HEK293T (cell line): ENCODE data around the gene CSRP3.

ENCODE experiments used
- CTCF ChIA-PET: fragments of 350-600 bp; formaldehyde crosslinking; extraction: SDS; loops from one replicate; lab custom pipeline; 2021; ENCODE audit warnings: antibody characterized with exemption, inconsistent platforms; lab: Yijun Ruan, JAX
- POLR2A ChIA-PET: fragments of 350-600 bp; formaldehyde crosslinking; extraction: SDS; loops from one replicate; lab custom pipeline; 2020; ENCODE audit warnings: antibody characterized with exemption, inconsistent platforms; lab: Yijun Ruan, JAX
- DNase-seq: peaks from one replicate; pipeline ENCODE4 v3.0.0; 2012; ENCODE audit warnings: mixed read lengths; ENCODE audit errors: extremely low spot score
- ARNT ChIP-seq: fragments of 450-650 bp; IDR thresholded peaks from 2 replicates; pipeline ENCODE4 v1.6.1; 2017; ENCODE audit warnings: mild to moderate bottlenecking
- BHLHE40 ChIP-seq: fragments of 450-650 bp; IDR thresholded peaks from 2 replicates; pipeline ENCODE4 v1.6.1; 2016; ENCODE audit warnings: mild to moderate bottlenecking, moderate library complexity, borderline replicate concordance
- CTBP1 ChIP-seq: fragments of 450-650 bp; IDR thresholded peaks from 2 replicates; pipeline ENCODE4 v1.6.1; 2016; ENCODE audit warnings: borderline replicate concordance
- ELF4 ChIP-seq: fragments of 450-650 bp; IDR thresholded peaks from 2 replicates; pipeline ENCODE4 v1.6.1; 2017; ENCODE audit warnings: antibody characterized with exemption
- FOXA1 ChIP-seq: fragments of 450-650 bp; IDR thresholded peaks from 2 replicates; pipeline ENCODE4 v1.6.1; 2016; ENCODE audit warnings: mild to moderate bottlenecking
- FOXK2 ChIP-seq: fragments of 450-650 bp; IDR thresholded peaks from 2 replicates; pipeline ENCODE4 v1.6.1; 2016; ENCODE audit warnings: mild to moderate bottlenecking
- FOXM1 ChIP-seq: fragments of 450-650 bp; IDR thresholded peaks from 2 replicates; pipeline ENCODE4 v1.6.1; 2017; ENCODE audit warnings: mild to moderate bottlenecking, borderline replicate concordance
- HDGF ChIP-seq: fragments of 450-650 bp; IDR thresholded peaks from 2 replicates; pipeline ENCODE4 v1.6.1; 2017; ENCODE audit warnings: antibody characterized with exemption, borderline replicate concordance
- L3MBTL2 ChIP-seq: fragments of 450-650 bp; conservative IDR thresholded peaks from 2 replicates; pipeline ENCODE4 v1.6.1; 2016; ENCODE audit warnings: mild to moderate bottlenecking
- LEF1 ChIP-seq: fragments of 450-650 bp; IDR thresholded peaks from 2 replicates; pipeline ENCODE4 v1.6.1; 2017; ENCODE audit warnings: mild to moderate bottlenecking, borderline replicate concordance
- NFRKB ChIP-seq: fragments of 450-650 bp; IDR thresholded peaks from 2 replicates; pipeline ENCODE4 v1.6.1; 2016; ENCODE audit warnings: mild to moderate bottlenecking, moderate library complexity
- PKNOX1 ChIP-seq: fragments of 450-650 bp; IDR thresholded peaks from 2 replicates; pipeline ENCODE4 v1.6.1; 2016
- SP1 ChIP-seq: fragments of 450-650 bp; IDR thresholded peaks from 2 replicates; pipeline ENCODE4 v1.6.1; 2017
- SUZ12 ChIP-seq: fragments of 450-650 bp; IDR thresholded peaks from 2 replicates; pipeline ENCODE4 v1.6.1; 2016; ENCODE audit warnings: mild to moderate bottlenecking
- TARDBP ChIP-seq: fragments of 450-650 bp; IDR thresholded peaks from 2 replicates; pipeline ENCODE4 v1.6.1; 2016
- ZNF384 ChIP-seq: fragments of 450-650 bp; IDR thresholded peaks from 2 replicates; pipeline ENCODE4 v1.6.1; 2016

CSRP3 gene

DNA sequence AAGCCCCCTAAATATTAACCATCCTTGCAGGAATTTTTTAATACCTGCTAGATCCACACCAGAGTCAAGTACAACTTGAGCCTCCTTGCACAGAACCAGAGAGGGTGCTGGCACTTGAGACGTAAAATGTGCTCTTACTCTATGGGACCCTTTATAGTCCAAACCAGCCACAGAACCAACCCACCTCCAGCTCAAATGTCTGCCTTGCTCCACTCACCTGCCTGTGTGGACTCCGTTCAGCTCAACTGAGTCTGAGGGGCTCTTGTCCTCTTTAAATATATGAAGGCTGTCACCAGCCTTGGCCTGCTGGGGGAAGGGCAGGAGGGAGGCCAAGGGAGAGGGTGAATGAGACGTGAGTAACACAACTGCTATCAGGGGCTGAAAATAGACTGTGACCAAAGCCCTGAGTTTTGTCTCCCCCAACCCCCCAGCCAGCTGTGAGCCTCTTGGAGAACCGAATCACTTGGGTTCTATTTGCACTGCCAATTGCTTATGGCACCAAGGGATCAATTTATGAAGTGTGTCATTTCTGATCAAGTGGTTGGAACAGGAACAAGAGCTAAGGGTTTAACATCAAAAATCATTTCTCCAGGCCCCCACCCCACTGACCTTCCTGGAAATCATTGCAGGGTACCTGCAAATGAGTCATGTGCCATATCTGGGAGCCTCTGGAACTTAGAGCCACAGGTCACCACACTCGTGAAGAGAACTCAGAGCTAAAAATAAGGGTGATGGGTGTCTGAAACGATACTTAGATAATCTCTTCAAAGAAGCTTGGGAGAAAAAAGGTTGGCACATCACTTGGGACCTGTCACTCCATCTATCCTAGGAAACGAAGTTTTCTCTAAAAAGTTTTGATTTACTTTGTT lies at the start of gene CSRP3:
TSS of gene CSRP3 (minus strand) at position 247 of the 869 bp plus-strand sequence. CDS start 9,535 bp downstream, outside the sequence.
- TF ChIP-seq FOXM1 (no peak), PKNOX1 (no peak), ZNF384 (no peak), ARNT (no peak), TARDBP (no peak), LEF1 (no peak), HDGF (no peak), FOXA1 (no peak), SUZ12 (no peak), NFRKB (no peak)
- POLR2A ChIA-PET, result no interaction called here
- CTCF ChIA-PET, result no interaction called here
- no peak for DNase-seq

- CTCF ChIA-PET, result interaction anchor here (1.1 kb wide), 1 partner anchor 8 kb away, joined by 3 read pairs; no protein-coding TSS in a partner anchor
- POLR2A ChIA-PET, result no interaction called here
- no peak for DNase-seq
- no peak for TF ChIP-seq CTBP1
Measured at GRCh38 chr11:19251577-19251976, 49.8 kb upstream of the CSRP3 start.

GRCh38 chr11:19246816-19247215 lies 45.0 kb upstream of the CSRP3 start:
- CTCF ChIA-PET, result no interaction called here
- TF ChIP-seq CTBP1 (no peak), FOXK2 (no peak), TARDBP (no peak), BHLHE40 (no peak), ZNF384 (no peak), PKNOX1 (no peak), FOXA1 (no peak), HDGF (no peak)
- no peak for DNase-seq
- POLR2A ChIA-PET, result no interaction called here

- no peak for TF ChIP-seq SP1
- no peak for TF ChIP-seq CTBP1
- TF ChIP-seq LEF1, result no peak
- TF ChIP-seq PKNOX1, result no peak
- no peak for TF ChIP-seq ARNT
- TF ChIP-seq HDGF, result no peak
- ChIA-PET POLR2A (no interaction called here), CTCF (no interaction called here)
- no peak for DNase-seq
Measured at GRCh38 chr11:19245351-19245750, 43.6 kb upstream of the CSRP3 start.

GRCh38 chr11:19244621-19245020 lies 42.8 kb upstream of the CSRP3 start:
- DNase-seq, result no peak

More at GRCh38 chr11:19244621-19245020, 42.8 kb upstream of the CSRP3 start:
- ChIA-PET CTCF (no interaction called here), POLR2A (no interaction called here)
- TF ChIP-seq PKNOX1 (no peak), CTBP1 (no peak), FOXK2 (no peak), BHLHE40 (no peak), LEF1 (no peak), SUZ12 (no peak), FOXM1 (no peak), ARNT (no peak), FOXA1 (no peak), SP1 (no peak), HDGF (no peak), L3MBTL2 (no peak), NFRKB (no peak), TARDBP (no peak), ELF4 (no peak), ZNF384 (no peak)
